Fibroblast of villous mesenchyme (primary cell): ENCODE results near the gene ROCK2. TPM values are rescaled to one million over a fixed set of nuclear protein-coding genes. Genes with fewer than 3 reads are reported as not detected.
"Not testable (repeated sequence)": the region's sequence is repeated elsewhere in the genome, so short reads cannot be mapped to it uniquely, and the experiment has no call there.

Experiments used
- DNase-seq: peaks from one replicate; pipeline ENCODE4 v3.0.0-alpha.2; 2010; ENCODE audit warnings: low read depth
- H3K4me3 ChIP-seq: 2 replicates; pipeline ENCODE4 v1.5.1; 2011; ENCODE audit warnings: low read depth, mild to moderate bottlenecking, low read length
- total RNA-seq: library from RNA; depleted of rRNA; stranded (reverse); fragments of >200 nt; gene quantifications from 2 replicates; pipeline ENCODE4 v1.2.3, GENCODE V29; 2012
- TF ChIP-seq, protein P1 (sequence below): IDR thresholded peaks from 2 replicates; pipeline ENCODE4 v1.5.1; 2012; ENCODE audit warnings: low read depth, mild to moderate bottlenecking, low read length; ENCODE audit not compliant: insufficient read depth

ROCK2 gene
- total RNA-seq, 1 donor = 54.0 TPM

DNA sequence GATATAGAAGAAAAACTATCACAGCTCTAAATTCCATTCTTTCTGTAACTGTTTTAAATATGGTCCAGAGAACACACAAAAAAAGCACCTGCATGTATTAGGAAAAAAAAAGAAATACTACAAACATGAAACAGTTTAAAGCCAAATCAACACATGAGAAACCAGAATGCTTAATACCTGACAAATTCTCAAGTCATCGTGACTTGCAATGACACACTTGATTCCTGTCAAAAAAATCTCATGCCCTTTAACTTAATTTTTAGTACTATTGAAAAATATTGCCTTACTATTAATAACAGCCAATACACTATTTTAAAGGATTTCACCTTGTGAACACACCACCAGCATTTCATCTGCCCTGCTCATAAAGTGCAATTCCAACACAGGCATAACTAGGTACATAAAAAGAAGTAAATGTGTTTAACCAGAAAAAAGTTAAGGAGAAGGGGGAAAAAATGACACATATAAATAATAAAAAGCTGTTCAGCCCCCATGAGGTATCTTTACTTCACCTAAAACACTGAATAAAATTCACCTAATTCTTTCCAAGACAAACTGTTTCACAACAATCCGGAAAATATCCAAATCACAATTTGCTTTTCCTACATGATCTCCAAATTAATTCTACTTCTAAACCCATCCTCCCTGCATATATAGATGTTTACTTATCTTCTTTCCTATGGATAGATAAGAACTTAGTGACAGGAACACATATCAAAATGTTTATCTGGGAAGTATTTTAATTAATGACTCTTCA is 10.8 kb downstream of the ROCK2 start:
- TF ChIP-seq, protein P1, sequence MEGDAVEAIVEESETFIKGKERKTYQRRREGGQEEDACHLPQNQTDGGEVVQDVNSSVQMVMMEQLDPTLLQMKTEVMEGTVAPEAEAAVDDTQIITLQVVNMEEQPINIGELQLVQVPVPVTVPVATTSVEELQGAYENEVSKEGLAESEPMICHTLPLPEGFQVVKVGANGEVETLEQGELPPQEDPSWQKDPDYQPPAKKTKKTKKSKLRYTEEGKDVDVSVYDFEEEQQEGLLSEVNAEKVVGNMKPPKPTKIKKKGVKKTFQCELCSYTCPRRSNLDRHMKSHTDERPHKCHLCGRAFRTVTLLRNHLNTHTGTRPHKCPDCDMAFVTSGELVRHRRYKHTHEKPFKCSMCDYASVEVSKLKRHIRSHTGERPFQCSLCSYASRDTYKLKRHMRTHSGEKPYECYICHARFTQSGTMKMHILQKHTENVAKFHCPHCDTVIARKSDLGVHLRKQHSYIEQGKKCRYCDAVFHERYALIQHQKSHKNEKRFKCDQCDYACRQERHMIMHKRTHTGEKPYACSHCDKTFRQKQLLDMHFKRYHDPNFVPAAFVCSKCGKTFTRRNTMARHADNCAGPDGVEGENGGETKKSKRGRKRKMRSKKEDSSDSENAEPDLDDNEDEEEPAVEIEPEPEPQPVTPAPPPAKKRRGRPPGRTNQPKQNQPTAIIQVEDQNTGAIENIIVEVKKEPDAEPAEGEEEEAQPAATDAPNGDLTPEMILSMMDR = no peak
- no peak for DNase-seq
- H3K4me3 ChIP-seq = no peak overlapping the region

DNA sequence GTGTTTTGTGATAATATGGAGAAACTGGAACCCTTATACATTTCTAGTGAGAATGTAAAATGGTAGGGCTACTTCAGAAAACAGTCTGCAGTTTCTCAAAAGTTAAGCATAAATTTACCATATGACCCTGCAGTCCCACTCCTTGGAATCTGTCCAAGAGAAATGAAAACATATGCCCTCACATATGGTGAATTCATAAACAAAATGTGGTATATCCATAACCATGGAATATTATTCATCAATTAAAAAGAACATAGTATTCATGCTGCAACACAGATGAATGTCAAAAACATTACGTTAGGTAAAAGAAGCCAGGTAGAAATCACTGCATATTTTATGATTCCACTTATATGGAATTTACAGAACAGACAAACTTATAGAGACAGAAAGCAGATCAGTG is 11.8 kb downstream of the ROCK2 start:
- DNase-seq = no peak
- no peak overlapping the region for H3K4me3 ChIP-seq
- TF ChIP-seq, protein P1 = no peak

DNA sequence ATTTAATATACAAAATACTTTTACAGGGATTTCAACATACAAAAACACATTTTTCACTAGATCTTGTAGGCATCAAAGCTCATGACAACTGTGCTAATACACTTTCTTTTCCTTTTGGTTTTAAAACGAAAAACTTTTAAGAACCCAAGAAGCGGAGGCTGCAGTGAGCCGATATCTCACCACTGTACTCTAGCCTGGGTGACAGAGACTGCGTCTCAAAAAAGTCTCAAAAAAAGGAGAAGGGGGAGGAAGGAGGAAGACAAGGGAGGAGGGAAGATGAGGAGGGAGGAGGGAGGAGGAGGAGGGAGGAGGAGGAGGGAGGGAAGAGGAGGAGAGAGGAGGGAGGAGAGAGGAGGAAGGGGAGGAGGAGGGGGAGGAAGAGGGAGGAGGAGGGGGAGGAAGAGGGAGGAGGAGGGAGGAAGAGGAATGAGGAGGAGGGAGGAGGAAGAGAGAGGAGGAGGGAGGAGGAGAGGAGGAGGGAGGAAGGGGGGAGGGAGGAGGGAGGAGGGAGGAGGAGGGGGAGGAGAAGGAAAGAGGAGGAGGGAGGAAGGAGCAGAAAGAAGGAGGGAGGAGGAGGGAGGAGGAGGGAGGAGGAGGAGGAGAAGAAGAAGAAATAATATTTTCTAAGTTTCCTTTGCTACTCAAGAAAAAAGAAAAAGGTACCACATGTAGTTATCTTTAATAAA is 13.8 kb downstream of the ROCK2 start:
- TF ChIP-seq, protein P1 = no peak
- peak overlapping the region; percentile 25 for H3K4me3 ChIP-seq
- peak; percentile 23 for DNase-seq

DNA sequence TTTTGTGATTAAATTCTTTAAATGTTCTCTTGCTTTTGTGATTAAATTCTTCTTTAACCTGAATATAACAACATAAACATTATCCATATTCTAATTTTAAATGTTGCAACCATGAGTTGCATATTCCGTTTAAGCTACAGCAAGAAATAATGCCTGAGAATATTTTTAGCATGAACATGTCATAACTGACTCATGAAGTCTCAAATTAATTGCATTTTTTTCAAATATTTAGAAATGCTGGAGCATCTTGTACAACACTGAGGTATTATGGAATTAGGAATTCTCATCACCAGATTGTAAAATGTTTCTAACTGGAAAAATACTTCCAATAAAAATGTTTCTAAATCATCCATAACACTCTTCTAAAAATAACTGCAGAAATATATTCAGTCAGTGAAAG is 14.7 kb downstream of the ROCK2 start:
- TF ChIP-seq, protein P1 = no peak
- DNase-seq = peak; percentile 52
- no peak overlapping the region for H3K4me3 ChIP-seq

DNA sequence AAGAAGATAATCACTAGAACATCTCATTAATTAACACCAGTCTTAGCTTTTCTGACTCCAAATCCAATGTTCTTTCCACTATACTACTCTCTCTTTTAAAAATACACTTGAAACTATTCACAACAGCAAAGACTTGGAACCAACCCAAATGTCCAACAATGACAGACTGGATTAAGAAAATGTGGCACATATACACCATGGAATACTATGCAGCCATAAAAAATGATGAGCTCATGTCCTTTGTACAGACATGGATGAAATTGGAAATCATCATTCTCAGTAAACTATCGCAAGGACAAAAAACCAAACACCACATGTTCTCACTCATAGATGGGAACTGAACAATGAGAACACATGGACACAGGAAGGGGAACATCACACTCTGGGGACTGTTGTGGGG is 15.9 kb downstream of the ROCK2 start:
- not testable (repeated sequence) for H3K4me3 ChIP-seq, DNase-seq

DNA sequence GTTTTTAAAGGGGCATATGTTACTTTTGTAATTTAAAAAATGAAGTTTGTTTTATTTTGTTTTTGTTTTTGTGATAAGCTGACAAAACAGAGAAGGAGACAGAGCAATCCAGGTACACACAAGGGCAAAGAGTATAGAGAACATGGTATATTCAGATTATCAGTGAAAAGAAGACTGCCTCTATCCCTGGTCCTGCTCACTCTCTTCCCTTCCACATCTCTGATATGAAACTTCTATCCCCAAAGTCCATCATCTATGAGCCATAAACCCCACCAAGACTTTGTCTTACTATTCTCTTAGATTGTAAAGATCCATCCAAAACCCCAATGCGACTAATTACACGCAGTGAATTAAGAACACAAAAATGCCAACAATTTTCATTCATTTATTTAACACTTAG is 16.6 kb downstream of the ROCK2 start:
- H3K4me3 ChIP-seq = no peak overlapping the region
- no peak for DNase-seq
- TF ChIP-seq, protein P1 = no peak

DNA sequence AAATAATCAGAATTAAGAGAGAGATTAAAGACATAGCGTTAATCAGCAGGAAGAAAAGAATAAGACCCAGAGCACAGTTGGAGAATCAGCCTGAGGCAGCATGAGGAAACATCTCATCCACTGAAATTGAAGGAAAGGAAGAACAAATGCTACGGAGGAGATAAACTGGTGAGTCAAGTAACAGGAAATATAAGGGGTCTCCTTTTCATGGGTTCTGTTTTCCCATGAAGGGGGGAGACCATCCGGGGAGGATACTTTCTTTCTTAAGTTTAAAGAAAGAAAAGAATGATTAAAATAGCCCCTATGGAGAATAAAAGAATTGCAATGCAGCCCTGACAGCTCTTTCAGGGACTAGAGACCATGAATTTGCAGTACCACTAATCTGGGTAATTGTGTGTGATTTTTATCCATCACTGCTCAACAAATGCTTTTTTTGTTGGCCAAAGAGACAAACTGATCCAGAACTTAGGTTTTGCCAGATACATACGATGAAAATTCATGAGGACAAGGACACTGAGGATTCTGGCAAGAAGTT is 17.7 kb downstream of the ROCK2 start:
- no peak for DNase-seq
- H3K4me3 ChIP-seq = no peak overlapping the region
- TF ChIP-seq, protein P1 = no peak
